GM23338 (cell line): ENCODE measurements around the gene CIITA. TPM values are rescaled to one million over a fixed set of nuclear protein-coding genes. Genes with fewer than 3 reads are reported as not detected.
A peak's percentile ranks its signal among the peaks of the same experiment; 100 is the strongest.

ENCODE experiments used
- ATAC-seq: fragments of 200-7000 bp; cut with Tn5 transposase; 3 replicates; pipeline ENCODE4 v1.9.1; 2020
- DNase-seq: peaks from one replicate; pipeline ENCODE4 v3.0.0-alpha.2; 2015; ENCODE audit warnings: low spot score
- H2AFZ ChIP-seq: fragments of 200-600 bp; sonication (generic); 2 replicates; pipeline ENCODE4 v1.8.0; 2016; ENCODE audit warnings: antibody characterized with exemption, mild to moderate bottlenecking, moderate library complexity
- H3F3A ChIP-seq: fragments of 200-600 bp; sonication (generic); replicated peaks from 2 replicates; pipeline ENCODE4 v1.8.0; 2017; ENCODE audit warnings: antibody characterized with exemption, mixed run types, low read depth
- H3K27ac ChIP-seq: fragments of 200-600 bp; sonication (generic); 2 replicates; pipeline ENCODE4 v1.6.1; 2016; ENCODE audit warnings: low read depth
- H3K27me3 ChIP-seq: fragments of 200-600 bp; sonication (generic); 2 replicates; pipeline ENCODE4 v1.8.0; 2016; ENCODE audit warnings: mild to moderate bottlenecking, mixed run types, moderate library complexity; ENCODE audit not compliant: insufficient read depth
- H3K36me3 ChIP-seq: fragments of 200-600 bp; sonication (generic); 2 replicates; pipeline ENCODE4 v1.8.0; 2016; ENCODE audit warnings: mild to moderate bottlenecking; ENCODE audit not compliant: insufficient read depth
- H3K4me1 ChIP-seq: fragments of 200-600 bp; sonication (generic); 2 replicates; pipeline ENCODE4 v1.8.0; 2016; ENCODE audit warnings: mild to moderate bottlenecking, moderate library complexity; ENCODE audit not compliant: insufficient read depth
- H3K4me2 ChIP-seq: fragments of 200-600 bp; sonication (generic); 2 replicates; pipeline ENCODE4 v1.7.1; 2017; ENCODE audit warnings: mixed run types
- H3K4me3 ChIP-seq: fragments of 200-600 bp; sonication (generic); 2 replicates; pipeline ENCODE4 v1.6.1; 2016; ENCODE audit warnings: mixed run types
- H3K79me2 ChIP-seq: fragments of 200-600 bp; sonication (generic); replicated peaks from 2 replicates; pipeline ENCODE4 v1.8.0; 2017; ENCODE audit warnings: mild to moderate bottlenecking; ENCODE audit not compliant: insufficient read depth
- H3K9me2 ChIP-seq: fragments of 200-600 bp; sonication (generic); 2 replicates; pipeline ENCODE4 v1.8.0; 2017; ENCODE audit not compliant: insufficient read depth
- H4K20me1 ChIP-seq: fragments of 200-600 bp; sonication (generic); replicated peaks from 2 replicates; pipeline ENCODE4 v1.8.0; 2017; ENCODE audit warnings: mild to moderate bottlenecking; ENCODE audit not compliant: insufficient read depth
- H3K27ac Mint-ChIP-seq: 2 replicates; pipeline ENCODE4 v1.8.0; 2020; ENCODE audit warnings: inconsistent platforms, mild to moderate bottlenecking, moderate library complexity, mixed read lengths
- H3K27me3 Mint-ChIP-seq: 3 replicates; pipeline ENCODE4 v1.8.0; 2022; ENCODE audit warnings: low read depth, mild to moderate bottlenecking, moderate library complexity, mixed read lengths, inconsistent platforms; ENCODE audit not compliant: insufficient read depth, poor library complexity
- H3K36me3 Mint-ChIP-seq: 3 replicates; pipeline ENCODE4 v1.8.0; 2021; ENCODE audit warnings: low read depth, mild to moderate bottlenecking, inconsistent platforms, moderate library complexity, mixed read lengths
- H3K4me1 Mint-ChIP-seq: 3 replicates; pipeline ENCODE4 v1.8.0; 2020; ENCODE audit warnings: mild to moderate bottlenecking, inconsistent platforms, mixed read lengths
- H3K4me3 Mint-ChIP-seq: 3 replicates; pipeline ENCODE4 v1.8.0; 2021; ENCODE audit warnings: moderate library complexity, mild to moderate bottlenecking, inconsistent platforms, mixed read lengths
- H3K9me3 Mint-ChIP-seq: 3 replicates; pipeline ENCODE4 v1.8.0; 2020; ENCODE audit warnings: moderate library complexity, mild to moderate bottlenecking, inconsistent platforms, mixed read lengths
- CREB1 ChIP-seq: fragments of 250-450 bp; sonication (Bioruptor Pico); IDR thresholded peaks from 2 replicates; pipeline ENCODE4 v1.5.0; 2020; ENCODE audit warnings: low read depth, mild to moderate bottlenecking, moderate library complexity
- EZH2 ChIP-seq: fragments of 200-600 bp; sonication (generic); IDR thresholded peaks from one replicate; pipeline ENCODE4 v1.8.0; 2017; ENCODE audit warnings: antibody characterized with exemption, mild to moderate bottlenecking, low read depth; ENCODE audit not compliant: unreplicated experiment
- JUNB ChIP-seq: IDR thresholded peaks from one replicate; pipeline ENCODE4 v1.6.1; 2016; ENCODE audit warnings: antibody characterized with exemption; ENCODE audit not compliant: unreplicated experiment
- POLR2AphosphoS5 ChIP-seq: IDR thresholded peaks from 2 replicates; pipeline ENCODE4 v1.6.1; 2016; ENCODE audit warnings: antibody characterized with exemption, low read depth
- long read RNA-seq: library from polyadenylated mRNA; unstranded; transcript quantifications from one replicate; pipeline ENCODE4 v2.0.0, GENCODE V29; 2020; ENCODE audit not compliant: unreplicated experiment
- polyA plus RNA-seq: library from polyadenylated mRNA; unstranded; fragments of >200 nt; fragmentation: Nextera tagmentation; extraction: Ambion mirVana; gene quantifications from 2 replicates; pipeline ENCODE4 v1.2.1, GENCODE V29; 2016
- total RNA-seq: library from RNA; depleted of rRNA; stranded (reverse); fragments of >200 nt; shearing (Covaris generic); gene quantifications from 2 replicates; pipeline ENCODE4 v1.2.3, GENCODE V29; 2014; rRNA removed
- TF ChIP-seq, protein P1 (sequence below): IDR thresholded peaks from 2 replicates; pipeline ENCODE4 v1.6.1; 2016; ENCODE audit warnings: antibody characterized with exemption

CIITA gene, protein sequence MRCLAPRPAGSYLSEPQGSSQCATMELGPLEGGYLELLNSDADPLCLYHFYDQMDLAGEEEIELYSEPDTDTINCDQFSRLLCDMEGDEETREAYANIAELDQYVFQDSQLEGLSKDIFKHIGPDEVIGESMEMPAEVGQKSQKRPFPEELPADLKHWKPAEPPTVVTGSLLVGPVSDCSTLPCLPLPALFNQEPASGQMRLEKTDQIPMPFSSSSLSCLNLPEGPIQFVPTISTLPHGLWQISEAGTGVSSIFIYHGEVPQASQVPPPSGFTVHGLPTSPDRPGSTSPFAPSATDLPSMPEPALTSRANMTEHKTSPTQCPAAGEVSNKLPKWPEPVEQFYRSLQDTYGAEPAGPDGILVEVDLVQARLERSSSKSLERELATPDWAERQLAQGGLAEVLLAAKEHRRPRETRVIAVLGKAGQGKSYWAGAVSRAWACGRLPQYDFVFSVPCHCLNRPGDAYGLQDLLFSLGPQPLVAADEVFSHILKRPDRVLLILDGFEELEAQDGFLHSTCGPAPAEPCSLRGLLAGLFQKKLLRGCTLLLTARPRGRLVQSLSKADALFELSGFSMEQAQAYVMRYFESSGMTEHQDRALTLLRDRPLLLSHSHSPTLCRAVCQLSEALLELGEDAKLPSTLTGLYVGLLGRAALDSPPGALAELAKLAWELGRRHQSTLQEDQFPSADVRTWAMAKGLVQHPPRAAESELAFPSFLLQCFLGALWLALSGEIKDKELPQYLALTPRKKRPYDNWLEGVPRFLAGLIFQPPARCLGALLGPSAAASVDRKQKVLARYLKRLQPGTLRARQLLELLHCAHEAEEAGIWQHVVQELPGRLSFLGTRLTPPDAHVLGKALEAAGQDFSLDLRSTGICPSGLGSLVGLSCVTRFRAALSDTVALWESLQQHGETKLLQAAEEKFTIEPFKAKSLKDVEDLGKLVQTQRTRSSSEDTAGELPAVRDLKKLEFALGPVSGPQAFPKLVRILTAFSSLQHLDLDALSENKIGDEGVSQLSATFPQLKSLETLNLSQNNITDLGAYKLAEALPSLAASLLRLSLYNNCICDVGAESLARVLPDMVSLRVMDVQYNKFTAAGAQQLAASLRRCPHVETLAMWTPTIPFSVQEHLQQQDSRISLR
- total RNA-seq (0.10 TPM in 1 of 2 replicates, not detected in the other), polyA plus RNA-seq (0.57 and 1.2 TPM in 2 replicates)
- long read RNA-seq: 0 reads

DNA sequence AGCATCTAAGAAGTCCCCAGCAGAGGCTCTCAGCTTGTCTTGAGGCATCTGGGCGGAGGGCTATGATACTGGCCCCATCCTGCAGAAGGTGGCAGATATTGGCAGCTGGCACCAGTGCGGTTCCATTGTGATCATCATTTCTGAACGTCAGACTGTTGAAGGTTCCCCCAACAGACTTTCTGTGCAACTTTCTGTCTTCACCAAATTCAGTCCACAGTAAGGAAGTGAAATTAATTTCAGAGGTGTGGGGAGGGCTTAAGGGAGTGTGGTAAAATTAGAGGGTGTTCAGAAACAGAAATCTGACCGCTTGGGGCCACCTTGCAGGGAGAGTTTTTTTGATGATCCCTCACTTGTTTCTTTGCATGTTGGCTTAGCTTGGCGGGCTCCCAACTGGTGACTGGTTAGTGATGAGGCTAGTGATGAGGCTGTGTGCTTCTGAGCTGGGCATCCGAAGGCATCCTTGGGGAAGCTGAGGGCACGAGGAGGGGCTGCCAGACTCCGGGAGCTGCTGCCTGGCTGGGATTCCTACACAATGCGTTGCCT is at the start of gene CIITA:
Gene CIITA (plus strand): TSS at position 404 of the 543 bp plus-strand sequence. CDS start 129 bp downstream, at position 533.
- Mint-ChIP-seq H3K27me3 (peaks cover 30% of the 10 kb centered on the region), H3K36me3 (no peaks in the 10 kb centered on the region), H3K27ac (no peak within 1 kb of the TSS), H3K4me3 (0 out of 3 replicates have a peak within 1 kb of the TSS, but pooled peaks have one; percentile 70), H3K9me3 (peaks cover 5% of the 10 kb centered on the region; the same call in 1 of the 3 replicates), H3K4me1 (peaks cover 19% of the 10 kb centered on the region)
- H3K9me2 ChIP-seq: no peaks in the 10 kb centered on the region
- H3K4me1 ChIP-seq: peaks cover 12% of the 10 kb centered on the region
- no peaks in the 10 kb centered on the region for H3F3A ChIP-seq
- H3K4me2 ChIP-seq: no peak within 1 kb of the TSS
- DNase-seq (peak; percentile 55), ATAC-seq (peak; percentile 40)
- no peak within 1 kb of the TSS for H3K4me3 ChIP-seq
- H3K27ac ChIP-seq: no peak within 1 kb of the TSS
- H2AFZ ChIP-seq: peak within 1 kb of the TSS; percentile 11; the same call in 1 of the 2 replicates
- H4K20me1 ChIP-seq: no peaks in the 10 kb centered on the region
- peak; percentile 98 for TF ChIP-seq JUNB
- TF ChIP-seq CREB1 (CRISPR knock-in tag): no peak
- H3K79me2 ChIP-seq: no peaks in the 10 kb centered on the region
- H3K27me3 ChIP-seq: peaks cover 41% of the 10 kb centered on the region
- H3K36me3 ChIP-seq: no peaks in the 10 kb centered on the region

DNA sequence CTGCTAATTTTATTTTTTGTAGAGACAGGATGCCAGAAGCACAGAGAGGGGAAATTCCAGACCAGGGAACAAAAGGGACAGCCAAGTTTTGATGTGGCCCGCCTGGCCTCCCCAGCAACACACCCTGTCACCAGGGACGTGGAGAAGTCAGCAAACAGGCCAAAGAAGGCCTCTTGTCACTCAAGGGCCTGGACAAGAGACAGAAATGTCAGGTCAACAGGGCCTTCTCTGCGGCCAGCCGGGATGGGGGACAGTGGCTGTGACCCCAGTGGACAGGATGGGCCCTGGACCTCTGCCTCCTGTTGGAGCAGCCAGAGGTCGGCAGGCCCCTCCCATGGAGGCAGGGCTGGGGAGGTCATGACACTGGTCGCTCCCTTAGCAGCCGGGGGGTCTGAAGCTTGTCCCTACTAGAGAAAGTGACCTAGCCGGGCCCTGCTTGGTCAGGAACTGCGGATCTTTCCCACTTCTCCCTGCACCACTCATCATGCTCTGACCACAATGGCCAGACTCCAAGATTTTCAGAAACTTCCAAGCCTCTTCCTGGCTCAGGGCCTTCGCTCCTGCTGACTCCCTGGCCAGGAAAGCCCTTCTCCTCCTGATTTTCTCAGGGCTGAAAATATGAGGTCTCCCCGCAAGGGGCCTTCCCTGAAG is 49.2 kb upstream of the CIITA start:
- Histone ChIP-seq H3K27ac (no peak overlapping the region), H3K9me2 (no peaks in the 10 kb centered on the region), H3K4me2 (no peak overlapping the region), H3K4me3 (no peak overlapping the region), H4K20me1 (no peaks in the 10 kb centered on the region), H3K79me2 (no peaks in the 10 kb centered on the region), H2AFZ (peak overlapping the region; percentile 91), H3K27me3 (no peaks in the 10 kb centered on the region), H3K36me3 (no peaks in the 10 kb centered on the region), H3K4me1 (no peaks in the 10 kb centered on the region), H3F3A (no peaks in the 10 kb centered on the region)
- DNase-seq (no peak), ATAC-seq (no peak)
- Mint-ChIP-seq H3K27ac (no peak overlapping the region), H3K27me3 (no peaks in the 10 kb centered on the region), H3K36me3 (no peaks in the 10 kb centered on the region), H3K9me3 (no peaks in the 10 kb centered on the region), H3K4me1 (no peaks in the 10 kb centered on the region), H3K4me3 (no peak overlapping the region)
- TF ChIP-seq POLR2AphosphoS5 (no peak), EZH2 (no peak)
- TF ChIP-seq, protein P1, sequence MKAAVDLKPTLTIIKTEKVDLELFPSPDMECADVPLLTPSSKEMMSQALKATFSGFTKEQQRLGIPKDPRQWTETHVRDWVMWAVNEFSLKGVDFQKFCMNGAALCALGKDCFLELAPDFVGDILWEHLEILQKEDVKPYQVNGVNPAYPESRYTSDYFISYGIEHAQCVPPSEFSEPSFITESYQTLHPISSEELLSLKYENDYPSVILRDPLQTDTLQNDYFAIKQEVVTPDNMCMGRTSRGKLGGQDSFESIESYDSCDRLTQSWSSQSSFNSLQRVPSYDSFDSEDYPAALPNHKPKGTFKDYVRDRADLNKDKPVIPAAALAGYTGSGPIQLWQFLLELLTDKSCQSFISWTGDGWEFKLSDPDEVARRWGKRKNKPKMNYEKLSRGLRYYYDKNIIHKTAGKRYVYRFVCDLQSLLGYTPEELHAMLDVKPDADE: no peak
